ENCODE results near the gene DNAAF5. TPM values are rescaled to one million over a fixed set of nuclear protein-coding genes. Genes with fewer than 3 reads are reported as not detected.

Gene DNAAF5
- polyA plus RNA-seq, 1 experiment: 27.0 TPM

GRCh38 chr7:831596-832166, 105.2 kb downstream of the DNAAF5 start:
- Histone ChIP-seq H3K27me3 (ENCODE audit: control insufficient read depth, insufficient read depth, low read length) (no peaks in the 10 kb centered on the region), H3K36me3 (ENCODE audit: control insufficient read depth, insufficient read depth, low read length) (peaks cover 2% of the 10 kb centered on the region; the same call in 1 of the 2 replicates), H3K4me3 (ENCODE audit: low read depth, low read length) (0 out of 2 replicates have a peak overlapping the region, but pooled peaks have one; percentile 0)
- CTCF ChIA-PET: interaction anchor here (0.6 to 1.9 kb wide), 3 partner anchors 10 to 515 kb away, joined by 3 to 6 read pairs (median 3); no protein-coding TSS in a partner anchor
- peak; percentile 85 for DNase-seq (ENCODE audit: low read depth)
- TF ChIP-seq CTCF (IDR thresholded peaks at IDR 0.05; ENCODE audit: insufficient read depth, low read depth, low read length): no peak
- POLR2A ChIA-PET: no interaction called here

- H3K4me3 ChIP-seq (ENCODE audit: low read depth, low read length): 0 out of 2 replicates have a peak within 1 kb of the TSS, but pooled peaks have one; percentile 0
- peaks cover 5% of the 10 kb centered on the region for H3K36me3 ChIP-seq (ENCODE audit: control insufficient read depth, insufficient read depth, low read length)
- CTCF ChIA-PET: interaction anchor here (1.0 to 1.9 kb wide), 2 partner anchors 10 to 25 kb away, joined by 3 to 6 read pairs; no protein-coding TSS in a partner anchor
- no peak for TF ChIP-seq CTCF (IDR thresholded peaks at IDR 0.05; ENCODE audit: insufficient read depth, low read depth, low read length)
- DNase-seq (ENCODE audit: low read depth): peak; percentile 45
- no peaks in the 10 kb centered on the region for H3K27me3 ChIP-seq (ENCODE audit: control insufficient read depth, insufficient read depth, low read length)
- POLR2A ChIA-PET: no interaction called here
These were observed 105.9 kb downstream of the DNAAF5 start, which contains the start of gene SUN1 for GRCh38 chr7:832167-832967. Gene SUN1, plus strand, starts transcription at chr7:832476. Its CDS starts 49 bp downstream, at chr7:832525.

DNA sequence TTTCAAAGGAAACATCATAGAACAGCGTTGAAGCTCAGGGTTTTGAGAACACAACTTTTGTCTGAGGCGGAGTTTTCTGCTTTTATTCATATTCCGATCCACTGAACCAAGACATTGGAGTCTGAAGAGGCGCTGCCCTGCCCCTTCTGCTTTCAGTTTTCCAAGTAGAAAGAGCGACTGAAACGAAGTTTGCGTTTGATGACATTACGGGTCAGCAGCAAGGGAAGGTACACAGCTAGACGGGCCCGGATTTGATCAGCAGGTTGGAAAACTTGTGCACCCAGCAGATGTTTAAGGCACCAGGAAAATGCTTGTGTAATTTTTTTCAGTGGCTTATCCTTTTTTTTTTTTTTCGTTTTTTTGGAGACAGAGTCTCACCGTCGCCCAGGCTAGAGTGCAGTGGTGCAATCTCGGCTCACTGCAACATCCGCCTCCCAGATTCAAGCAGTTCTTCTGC, 106.5 kb downstream of the DNAAF5 start:
- no peak for DNase-seq (ENCODE audit: low read depth)
- CTCF ChIA-PET: interaction anchor here (1.0 to 1.9 kb wide), 2 partner anchors 9 to 25 kb away, joined by 3 to 6 read pairs; no protein-coding TSS in a partner anchor
- no peak overlapping the region for H3K4me3 ChIP-seq (ENCODE audit: low read depth, low read length)
- H3K36me3 ChIP-seq (ENCODE audit: control insufficient read depth, insufficient read depth, low read length): peaks cover 5% of the 10 kb centered on the region
- H3K27me3 ChIP-seq (ENCODE audit: control insufficient read depth, insufficient read depth, low read length): no peaks in the 10 kb centered on the region
- POLR2A ChIA-PET: no interaction called here
- TF ChIP-seq CTCF (IDR thresholded peaks at IDR 0.05; ENCODE audit: insufficient read depth, low read depth, low read length): no peak

GRCh38 chr7:833601-834258, 107.2 kb downstream of the DNAAF5 start:
- TF ChIP-seq CTCF (IDR thresholded peaks at IDR 0.05; ENCODE audit: insufficient read depth, low read depth, low read length): no peak
- H3K36me3 ChIP-seq (ENCODE audit: control insufficient read depth, insufficient read depth, low read length): peaks cover 5% of the 10 kb centered on the region
- ChIA-PET POLR2A (no interaction called here), CTCF (interaction anchor here (1.0 to 1.9 kb wide), 3 partner anchors 8 to 24 kb away, joined by 3 to 6 read pairs (median 5); no protein-coding TSS in a partner anchor)
- no peak for DNase-seq (ENCODE audit: low read depth)
- no peaks in the 10 kb centered on the region for H3K27me3 ChIP-seq (ENCODE audit: control insufficient read depth, insufficient read depth, low read length)
- H3K4me3 ChIP-seq (ENCODE audit: low read depth, low read length): no peak overlapping the region

Data from BJ (cell line).